Keratinocyte (primary cell): Measurements from ENCODE around the gene NTN5. TPM values are rescaled to one million over a fixed set of nuclear protein-coding genes. Genes with fewer than 3 reads are reported as not detected.
A peak's percentile ranks its signal among the peaks of the same experiment; 100 is the strongest.

Experiments
- DNase-seq: peaks from one replicate; pipeline ENCODE4 v3.0.0-alpha.2; 2011; ENCODE audit warnings: low read depth, missing footprints, low spot score
- FAIRE-seq: peaks from 2 replicates; lab custom pipeline; 2011; peaks lifted over from hg19 to GRCh38; lab: Jason Lieb, UNC
- H2AFZ ChIP-seq: 2 replicates; pipeline ENCODE4 v1.6.0; 2012; ENCODE audit warnings: low read length, control low read depth, inconsistent platforms; ENCODE audit not compliant: control insufficient read depth
- H3K27ac ChIP-seq: 2 replicates; pipeline ENCODE4 v1.5.1; 2011; ENCODE audit warnings: low read length; ENCODE audit not compliant: control insufficient read depth, insufficient read depth
- H3K27me3 ChIP-seq: 3 replicates; pipeline ENCODE4 v1.6.0; 2011; ENCODE audit warnings: low read length; ENCODE audit not compliant: control insufficient read depth, insufficient read depth; ENCODE audit errors: extremely low read depth
- H3K36me3 ChIP-seq, 2 experiments: 2 replicates in 1 of 2; 3 replicates in 1 of 2; pipeline ENCODE4 v1.5.1; 2011; ENCODE audit warnings: low read length in 2 of 2, mild to moderate bottlenecking in 1 of 2; ENCODE audit not compliant: control insufficient read depth in 2 of 2, insufficient read depth in 2 of 2; ENCODE audit errors: extremely low read depth in 1 of 2
- H3K4me1 ChIP-seq: 3 replicates; pipeline ENCODE4 v1.5.1; 2011; ENCODE audit warnings: low read length; ENCODE audit not compliant: control insufficient read depth, insufficient read depth; ENCODE audit errors: extremely low read depth
- H3K4me2 ChIP-seq: 3 replicates; pipeline ENCODE4 v1.6.0; 2011; ENCODE audit warnings: low read depth, low read length; ENCODE audit not compliant: control insufficient read depth, insufficient read depth; ENCODE audit errors: extremely low read depth
- H3K4me3 ChIP-seq, 3 experiments: fragments of 200-600 bp in 1 of 3; sonication (generic) in 1 of 3; 2 replicates in 2 of 3; 3 replicates in 1 of 3; pipeline ENCODE4 v1.5.1; 2011 to 2016; ENCODE audit warnings: low read length in 3 of 3, mild to moderate bottlenecking in 3 of 3, control low read depth in 2 of 3, inconsistent platforms in 1 of 3, low read depth in 1 of 3, mixed read lengths in 1 of 3, mixed run types in 1 of 3, moderate library complexity in 1 of 3; ENCODE audit not compliant: control insufficient read depth in 2 of 3, insufficient read depth in 2 of 3; ENCODE audit errors: extremely low read depth in 1 of 3
- H3K79me2 ChIP-seq: 2 replicates; pipeline ENCODE4 v1.6.0; 2012; ENCODE audit warnings: low read length; ENCODE audit not compliant: control insufficient read depth, insufficient read depth
- H3K9ac ChIP-seq: 3 replicates; pipeline ENCODE4 v1.6.0; 2011; ENCODE audit warnings: low read length; ENCODE audit not compliant: control insufficient read depth, insufficient read depth; ENCODE audit errors: extremely low read depth
- H3K9me1 ChIP-seq: 3 replicates; pipeline ENCODE4 v1.6.0; 2011; ENCODE audit warnings: low read length; ENCODE audit not compliant: control insufficient read depth, insufficient read depth; ENCODE audit errors: extremely low read depth
- H3K9me3 ChIP-seq: 2 replicates; pipeline ENCODE4 v1.5.1; 2012; ENCODE audit warnings: low read depth, low read length; ENCODE audit not compliant: control insufficient read depth
- H4K20me1 ChIP-seq: 3 replicates; pipeline ENCODE4 v1.6.0; 2011; ENCODE audit warnings: low read length; ENCODE audit not compliant: control insufficient read depth, insufficient read depth; ENCODE audit errors: extremely low read depth
- EZH2 ChIP-seq: IDR thresholded peaks from one replicate; pipeline ENCODE4 v1.6.1; 2012; ENCODE audit warnings: inconsistent platforms, mild to moderate bottlenecking, low read length, moderate library complexity
- dilution Hi-C: fragments of 300-500 bp; cut with MboI; formaldehyde crosslinking; loops from one replicate; pipeline ENCODE4 v1.7.0; 2020; ENCODE audit warnings: low sequenced_read_pairs; ENCODE audit not compliant: extremely low pct_ligation_motif_present
- polyA plus RNA-seq, 5 experiments: library from polyadenylated mRNA; depleted of rRNA in 3 of 5; stranded (reverse) in 3 of 5; stranded (forward) in 1 of 5; unstranded in 1 of 5; fragments of >200 nt; gene quantifications; 1 replicate in 1 of 5; 2 replicates in 3 of 5; 3 replicates in 1 of 5; pipeline versions ENCODE4 v1.2.1 to v1.2.3, GENCODE V29; 2011 to 2012; ENCODE audit warnings: missing spikeins in 2 of 5, low read depth in 1 of 5, low replicate concordance in 1 of 5
- TF ChIP-seq, protein P1 (sequence below), 3 experiments: IDR thresholded peaks in 1 of 3; conservative IDR thresholded peaks in 1 of 3; optimal IDR thresholded peaks in 1 of 3; 2 replicates in 2 of 3; 3 replicates in 1 of 3; pipeline versions ENCODE3 to v1.5.1; 2011; ENCODE audit warnings: low read length in 3 of 3, mild to moderate bottlenecking in 3 of 3, moderate library complexity in 2 of 3, control low read depth in 1 of 3, inconsistent platforms in 1 of 3; ENCODE audit not compliant: insufficient read depth in 2 of 3; ENCODE audit errors: extremely low read depth in 1 of 3

Gene NTN5
- polyA plus RNA-seq, 1 donor (not counting 4 experiments of a cell fraction or from before 2014, with no cell fraction given), result 0.07 TPM

DNA sequence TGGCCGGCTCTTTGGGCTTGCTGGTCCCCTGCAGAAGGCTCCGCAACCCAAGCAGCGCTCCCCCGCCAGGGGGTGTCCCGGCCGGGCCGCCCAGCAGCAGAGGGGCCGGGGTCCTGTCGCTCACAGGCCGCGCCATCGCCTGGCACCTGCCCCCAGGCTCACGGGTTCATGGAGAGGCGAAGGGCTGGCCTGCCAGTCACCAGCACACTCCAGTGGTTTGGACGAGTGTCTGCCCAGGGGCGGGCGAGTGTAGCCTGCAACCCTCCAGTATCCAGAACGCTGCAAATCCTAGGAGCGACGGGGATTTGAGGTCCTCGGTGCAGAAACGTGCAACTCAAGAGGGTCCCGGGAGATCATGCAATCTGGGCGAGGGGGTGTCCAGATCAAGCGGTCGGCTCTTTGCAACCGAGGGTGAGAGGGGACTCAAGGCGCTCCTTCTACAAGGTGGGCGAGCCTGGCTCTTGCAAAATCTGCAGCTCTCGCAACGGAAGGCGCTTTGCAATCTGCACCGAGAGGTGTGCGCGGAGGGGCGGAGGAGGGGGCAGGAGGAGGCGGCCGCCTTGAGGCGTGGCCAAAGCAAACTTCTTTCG, 35.9 kb downstream of the NTN5 start, which contains the start of gene DBP:
Gene DBP (minus strand): TSS at position 521 of the 590 bp plus-strand sequence. CDS start 385 bp downstream, at position 136.
- peaks cover 58% of the 10 kb centered on the region for H3K4me1 ChIP-seq
- peak within 1 kb of the TSS; percentile 61 for H2AFZ ChIP-seq
- H3K27ac ChIP-seq, result peak within 1 kb of the TSS; percentile 85
- no peaks in the 10 kb centered on the region for H3K9me1 ChIP-seq
- dilution Hi-C loops, result no loop called here
- H3K4me3 ChIP-seq, result peak within 1 kb of the TSS; percentile 53 to 75 (median 72)
- H3K27me3 ChIP-seq, result no peaks in the 10 kb centered on the region
- TF ChIP-seq, protein P1, sequence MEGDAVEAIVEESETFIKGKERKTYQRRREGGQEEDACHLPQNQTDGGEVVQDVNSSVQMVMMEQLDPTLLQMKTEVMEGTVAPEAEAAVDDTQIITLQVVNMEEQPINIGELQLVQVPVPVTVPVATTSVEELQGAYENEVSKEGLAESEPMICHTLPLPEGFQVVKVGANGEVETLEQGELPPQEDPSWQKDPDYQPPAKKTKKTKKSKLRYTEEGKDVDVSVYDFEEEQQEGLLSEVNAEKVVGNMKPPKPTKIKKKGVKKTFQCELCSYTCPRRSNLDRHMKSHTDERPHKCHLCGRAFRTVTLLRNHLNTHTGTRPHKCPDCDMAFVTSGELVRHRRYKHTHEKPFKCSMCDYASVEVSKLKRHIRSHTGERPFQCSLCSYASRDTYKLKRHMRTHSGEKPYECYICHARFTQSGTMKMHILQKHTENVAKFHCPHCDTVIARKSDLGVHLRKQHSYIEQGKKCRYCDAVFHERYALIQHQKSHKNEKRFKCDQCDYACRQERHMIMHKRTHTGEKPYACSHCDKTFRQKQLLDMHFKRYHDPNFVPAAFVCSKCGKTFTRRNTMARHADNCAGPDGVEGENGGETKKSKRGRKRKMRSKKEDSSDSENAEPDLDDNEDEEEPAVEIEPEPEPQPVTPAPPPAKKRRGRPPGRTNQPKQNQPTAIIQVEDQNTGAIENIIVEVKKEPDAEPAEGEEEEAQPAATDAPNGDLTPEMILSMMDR (optimal IDR thresholded peaks at IDR 0.05 in 1 of 3, IDR thresholded peaks at IDR 0.05 in 1 of 3, conservative IDR thresholded peaks at IDR 0.05 in 1 of 3; ENCODE audit: extremely low read depth in 1 of 3, insufficient read depth in 2 of 3, low read length in 3 of 3), result peak in 2 of 3 experiments; percentile 18 to 28
- TF ChIP-seq EZH2, result no peak
- H3K9me3 ChIP-seq, result no peaks in the 10 kb centered on the region
- no peaks in the 10 kb centered on the region for H3K36me3 ChIP-seq
- H3K79me2 ChIP-seq, result no peaks in the 10 kb centered on the region
- no peaks in the 10 kb centered on the region for H4K20me1 ChIP-seq
- peak within 1 kb of the TSS; percentile 89 for H3K4me2 ChIP-seq
- DNase-seq, result no peak
- no peak for FAIRE-seq
- peak within 1 kb of the TSS; percentile 83 for H3K9ac ChIP-seq

GRCh38 chr19:48635966-48636858, 36.6 kb downstream of the NTN5 start:
- DNase-seq, result no peak
- no peaks in the 10 kb centered on the region for H3K9me3 ChIP-seq
- H3K27ac ChIP-seq, result no peak overlapping the region
- H3K79me2 ChIP-seq, result no peaks in the 10 kb centered on the region
- H3K4me2 ChIP-seq, result peak overlapping the region; percentile 89
- peaks cover 58% of the 10 kb centered on the region for H3K4me1 ChIP-seq
- no peak for FAIRE-seq
- no peak for TF ChIP-seq EZH2
- TF ChIP-seq, protein P1 (optimal IDR thresholded peaks at IDR 0.05 in 1 of 3, IDR thresholded peaks at IDR 0.05 in 1 of 3, conservative IDR thresholded peaks at IDR 0.05 in 1 of 3; ENCODE audit: extremely low read depth in 1 of 3, insufficient read depth in 2 of 3, low read length in 3 of 3), result no peak
- H3K36me3 ChIP-seq, result no peaks in the 10 kb centered on the region
- H4K20me1 ChIP-seq, result no peaks in the 10 kb centered on the region
- peak overlapping the region; percentile 53 to 75 (median 72) for H3K4me3 ChIP-seq
- no peaks in the 10 kb centered on the region for H3K27me3 ChIP-seq
- dilution Hi-C loops, result no loop called here
- peak overlapping the region; percentile 2 for H2AFZ ChIP-seq
- H3K9ac ChIP-seq, result peak overlapping the region; percentile 66
- H3K9me1 ChIP-seq, result no peaks in the 10 kb centered on the region
